Prostate gland (tissue), 2 donors: ENCODE data around the gene SLC28A2. TPM values are rescaled to one million over a fixed set of nuclear protein-coding genes. Genes with fewer than 3 reads are reported as not detected.
A peak's percentile ranks its signal among the peaks of the same experiment; 100 is the strongest.

Experiments
- DNase-seq: peaks from one replicate; pipeline ENCODE4 v3.0.0-alpha.2; 2019; ENCODE audit warnings: low spot score
- H3K27ac ChIP-seq, 2 donors: fragments of 200-600 bp; sonication (generic); 2 replicates each; pipeline ENCODE4 v1.5.1; 2017 to 2019
- H3K27me3 ChIP-seq: fragments of 200-600 bp; sonication (generic); replicated peaks from 2 replicates; pipeline ENCODE4 v1.5.1; 2019; ENCODE audit not compliant: insufficient read depth
- H3K36me3 ChIP-seq, 2 donors: fragments of 200-600 bp; sonication (generic); 1 replicate in 1 of 2; 2 replicates in 1 of 2; pipeline versions ENCODE4 v1.5.1 to v1.8.1; 2017 to 2019
- H3K4me1 ChIP-seq: fragments of 200-600 bp; sonication (generic); replicated peaks from 2 replicates; pipeline ENCODE4 v1.5.1; 2019
- H3K4me3 ChIP-seq, 2 donors: fragments of 200-600 bp; sonication (generic); 2 replicates each; pipeline ENCODE4 v1.5.1; 2017 to 2019
- H3K9me3 ChIP-seq: fragments of 200-600 bp; sonication (generic); 2 replicates; pipeline ENCODE4 v1.5.1; 2017
- CTCF ChIP-seq, 4 experiments: fragments of 200-600 bp in 2 of 4; fragments of 450-650 bp in 2 of 4; sonication (generic) in 2 of 4; IDR thresholded peaks; 1 replicate in 3 of 4; 2 replicates in 1 of 4; pipeline ENCODE4 v1.5.1; 2016 to 2019; ENCODE audit warnings: antibody characterized with exemption in 4 of 4, mild to moderate bottlenecking in 2 of 4, moderate library complexity in 2 of 4
- POLR2A ChIP-seq: fragments of 450-650 bp; IDR thresholded peaks from one replicate; pipeline ENCODE4 v1.6.1; 2016; ENCODE audit warnings: antibody characterized with exemption, mild to moderate bottlenecking
- POLR2AphosphoS5 ChIP-seq: sonication (generic); formaldehyde crosslinking; IDR thresholded peaks from one replicate; pipeline ENCODE4 v1.6.1; 2017; ENCODE audit warnings: antibody characterized with exemption
- WGBS: methylation state at CpG from one replicate; pipeline ENCODE4 v1.1.5; 2018; 5-methylcytosine and 5-hydroxymethylcytosine counted together
- intact Hi-C: fragments of 100-400 bp; cut with DNase I; formaldehyde crosslinking; loops from one replicate; pipeline ENCODE4 v1.14.2; 2022
- total RNA-seq, 2 donors: library from RNA; depleted of rRNA; stranded (reverse); fragments of >200 nt; gene quantifications; one replicate each; pipeline ENCODE4 v1.1.0, GENCODE V29; 2016

The SLC28A2 gene
- total RNA-seq, 2 donors from 2014 or later = 0.51 TPM; not detected in 1

DNA sequence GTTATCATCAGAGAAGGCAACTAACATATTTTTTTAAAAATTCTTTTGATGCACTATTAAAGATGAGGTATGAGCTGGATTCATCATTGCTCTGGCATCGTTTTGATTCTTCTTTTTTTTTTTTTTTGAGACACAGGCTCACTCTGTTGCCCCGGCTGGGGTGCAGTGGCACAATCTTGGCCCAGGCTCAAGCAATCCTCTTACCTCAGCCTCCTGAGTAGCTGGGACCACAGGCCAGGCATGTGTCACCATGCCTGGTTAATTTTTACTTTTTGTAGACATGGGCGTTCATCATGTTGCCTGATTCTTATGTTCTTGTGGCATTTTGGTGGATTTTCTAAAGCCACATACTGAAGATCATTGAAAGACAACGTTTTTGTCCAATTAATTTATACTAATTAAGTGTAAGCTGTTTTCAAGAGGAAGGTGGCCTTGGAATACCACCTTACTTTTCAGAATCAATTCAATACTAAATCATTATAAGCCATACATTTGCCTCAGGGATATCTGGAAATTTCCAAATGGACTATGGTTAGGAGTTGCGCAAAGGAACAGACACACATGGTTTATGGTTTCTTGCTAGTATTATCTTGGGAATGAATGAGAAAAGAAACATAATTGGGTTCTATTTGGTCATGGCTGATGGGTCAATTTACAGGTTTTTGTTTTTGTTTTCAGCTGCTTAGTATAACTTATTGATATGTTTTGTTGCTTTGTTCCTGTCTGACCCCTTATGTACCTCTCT, 22.8 kb downstream of the SLC28A2 start:
- intact Hi-C loops = no loop called here
- WGBS = 79% methylated on average over 5 of the region's 5 CpGs
- DNase-seq = no peak
- no peak overlapping the region for H3K27ac ChIP-seq
- H3K36me3 ChIP-seq = no peaks in the 10 kb centered on the region
- TF ChIP-seq CTCF (IDR thresholded peaks at IDR 0.05) (no peak), POLR2A (no peak), POLR2AphosphoS5 (no peak)
- H3K4me3 ChIP-seq = no peak overlapping the region
- no peaks in the 10 kb centered on the region for H3K9me3 ChIP-seq
- H3K4me1 ChIP-seq = no peaks in the 10 kb centered on the region
- no peaks in the 10 kb centered on the region for H3K27me3 ChIP-seq

GRCh38 chr15:45276831-45277230, 24.8 kb downstream of the SLC28A2 start:
- no peak for DNase-seq
- intact Hi-C loops = no loop called here
- Histone ChIP-seq H3K9me3 (no peaks in the 10 kb centered on the region), H3K27me3 (no peaks in the 10 kb centered on the region), H3K27ac (no peak overlapping the region), H3K4me3 (no peak overlapping the region), H3K4me1 (no peaks in the 10 kb centered on the region), H3K36me3 (no peaks in the 10 kb centered on the region)
- TF ChIP-seq POLR2A = no peak
- TF ChIP-seq POLR2AphosphoS5 = peak; percentile 29
- TF ChIP-seq CTCF (IDR thresholded peaks at IDR 0.05) = peak in 2 of 4 experiments; percentile 43 to 59
- WGBS = 6% methylated on average over 2 of the region's 2 CpGs

DNA sequence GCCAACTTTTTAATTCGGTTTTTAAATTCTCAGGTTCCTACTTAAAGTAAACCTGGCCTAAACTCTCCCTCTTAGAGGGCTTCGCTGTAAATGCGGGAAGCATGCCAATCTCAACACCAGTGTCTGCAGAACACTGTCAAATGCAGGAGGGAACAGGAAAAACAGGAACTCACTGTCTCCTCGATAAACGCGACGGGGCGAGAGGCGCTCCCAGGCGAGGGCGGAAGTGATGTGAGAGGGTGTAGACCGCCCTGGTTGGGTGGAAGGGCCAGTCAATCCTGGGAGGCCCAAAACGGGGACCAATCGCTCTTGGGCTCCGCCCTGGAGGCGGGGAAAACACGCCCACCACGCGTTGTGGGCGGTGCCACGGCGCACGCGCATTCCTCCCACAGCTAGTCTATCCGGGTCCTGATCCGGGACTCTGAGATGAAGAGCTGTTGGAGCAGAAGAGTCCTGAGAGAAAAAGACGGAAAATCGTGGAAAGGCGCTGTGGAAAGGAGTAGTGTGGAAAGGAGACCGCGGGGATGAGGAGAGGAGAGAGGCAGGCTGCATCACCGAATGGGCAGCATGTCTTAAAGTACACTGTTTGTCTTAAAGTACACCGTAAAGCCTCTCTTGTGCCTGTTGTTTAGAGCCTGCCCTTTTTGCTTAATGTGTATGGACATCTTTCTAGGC, 27.1 kb downstream of the SLC28A2 start:
- TF ChIP-seq POLR2AphosphoS5 = peak; percentile 99
- peak; percentile 76 for TF ChIP-seq POLR2A
- peak in 2 of 4 experiments; percentile 21 to 24 for TF ChIP-seq CTCF (IDR thresholded peaks at IDR 0.05)
- Histone ChIP-seq H3K36me3 (no peaks in the 10 kb centered on the region), H3K4me3 (peak overlapping the region; percentile 46 to 47), H3K4me1 (no peaks in the 10 kb centered on the region), H3K27ac (peak overlapping the region; percentile 88 to 90), H3K27me3 (no peaks in the 10 kb centered on the region), H3K9me3 (no peaks in the 10 kb centered on the region)
- DNase-seq = peak; percentile 98
- 1% methylated on average over 33 of the region's 33 CpGs for WGBS
- intact Hi-C loops = loop anchor here (2.0 kb wide), 1 partner anchor 112 kb away; no protein-coding TSS in a partner anchor

DNA sequence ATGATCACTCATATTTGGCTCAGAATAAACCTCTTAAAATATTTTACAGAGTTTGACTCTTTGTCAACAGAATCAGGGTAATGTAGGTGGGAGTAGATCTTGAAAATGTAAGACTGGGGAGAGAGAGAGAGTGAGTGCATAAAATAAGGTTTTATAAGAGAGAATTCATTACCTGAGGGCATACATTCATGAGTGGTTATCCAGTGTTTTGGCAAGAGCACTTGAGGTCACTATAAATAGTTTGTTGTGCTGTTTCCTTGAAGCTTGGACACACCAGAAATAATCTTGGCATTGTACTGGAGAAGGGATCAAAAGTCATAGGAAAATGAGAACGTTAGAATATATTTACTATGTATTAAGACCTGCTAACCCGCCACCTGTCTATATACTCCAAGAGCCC, 33.4 kb downstream of the SLC28A2 start:
- no peak for TF ChIP-seq POLR2A
- no peak for TF ChIP-seq POLR2AphosphoS5
- TF ChIP-seq CTCF (IDR thresholded peaks at IDR 0.05) = no peak
- Histone ChIP-seq H3K4me1 (no peaks in the 10 kb centered on the region), H3K9me3 (no peaks in the 10 kb centered on the region), H3K36me3 (no peaks in the 10 kb centered on the region), H3K4me3 (no peak overlapping the region), H3K27me3 (no peaks in the 10 kb centered on the region), H3K27ac (no peak overlapping the region)
- WGBS = 69% methylated on average over 2 of the region's 2 CpGs
- intact Hi-C loops = no loop called here
- DNase-seq = no peak
